GM12872 (cell line): ENCODE results near the gene GLB1L3.

ENCODE experiments used
- CTCF ChIP-seq: IDR thresholded peaks from 3 replicates; pipeline ENCODE4 v1.5.1; 2011; ENCODE audit warnings: low read depth, mild to moderate bottlenecking, low read length, moderate library complexity; ENCODE audit not compliant: insufficient read depth

GLB1L3 gene

GRCh38 chr11:134355136-134355535 is 79.0 kb downstream of the GLB1L3 start:
- TF ChIP-seq CTCF: no peak

- TF ChIP-seq CTCF: no peak
Measured at GRCh38 chr11:134355656-134356055, 79.5 kb downstream of the GLB1L3 start.

- TF ChIP-seq CTCF: no peak
Measured at GRCh38 chr11:134356656-134357544, 80.7 kb downstream of the GLB1L3 start.

- no peak for TF ChIP-seq CTCF
Measured at GRCh38 chr11:134357545-134357839, 81.3 kb downstream of the GLB1L3 start.

GRCh38 chr11:134358165-134358855 is 82.1 kb downstream of the GLB1L3 start:
- TF ChIP-seq CTCF: no peak

GRCh38 chr11:134358856-134359490 is 82.8 kb downstream of the GLB1L3 start:
- no peak for TF ChIP-seq CTCF

- no peak for TF ChIP-seq CTCF
Measured at GRCh38 chr11:134359646-134360045, 83.5 kb downstream of the GLB1L3 start.
